CD4-positive, alpha-beta T cell (primary cell): ENCODE data around the gene ATP8A1. TPM values are rescaled to one million over a fixed set of nuclear protein-coding genes. Genes with fewer than 3 reads are reported as not detected.

ENCODE experiments used
- ATAC-seq: fragments of 200-7000 bp; cut with Tn5 transposase; one replicate; pipeline ENCODE4 v1.10.0; 2022; ENCODE audit warnings: mild to moderate bottlenecking; ENCODE audit not compliant: poor library complexity
- CTCF ChIA-PET: fragments of 350-600 bp; sonication (Branson Sonifier 250); formaldehyde crosslinking; loops from one replicate; lab custom pipeline; 2021; ENCODE audit warnings: antibody characterized with exemption, inconsistent platforms; lab: Charles Lee
- POLR2A ChIA-PET: fragments of 350-600 bp; sonication (Branson Sonifier 250); formaldehyde crosslinking; loops from one replicate; lab custom pipeline; 2021; ENCODE audit warnings: antibody characterized with exemption, inconsistent platforms; lab: Charles Lee
- DNase-seq, 14 experiments: peaks; one replicate each; pipeline ENCODE4 v3.0.0-alpha.2; 2013 to 2020; ENCODE audit warnings: mixed read lengths in 2 of 14
- H3K27ac ChIP-seq, 2 donors: one replicate each; pipeline versions ENCODE4 v1.5.1 to v1.7.0; 2013; ENCODE audit warnings: low read length in 2 of 2, low read depth in 1 of 2, mild to moderate bottlenecking in 1 of 2
- H3K27me3 ChIP-seq, 2 experiments: 1 replicate in 1 of 2; 2 replicates in 1 of 2; pipeline versions ENCODE4 v1.6.1 to v1.7.0; 2013; ENCODE audit warnings: low read length in 2 of 2, control low read depth in 1 of 2, mild to moderate bottlenecking in 1 of 2, moderate library complexity in 1 of 2; ENCODE audit not compliant: insufficient read depth in 2 of 2, control insufficient read depth in 1 of 2
- H3K36me3 ChIP-seq: one replicate; pipeline ENCODE4 v1.6.1; 2013; ENCODE audit warnings: low read length, control low read depth; ENCODE audit not compliant: insufficient read depth
- H3K4me1 ChIP-seq: one replicate; pipeline ENCODE4 v1.6.1; 2013; ENCODE audit warnings: low read length, control low read depth; ENCODE audit not compliant: insufficient read depth
- H3K4me3 ChIP-seq: one replicate; pipeline ENCODE4 v1.5.1; 2013; ENCODE audit warnings: mild to moderate bottlenecking, low read length, moderate library complexity
- H3K9me3 ChIP-seq, 2 experiments: 1 replicate in 1 of 2; 2 replicates in 1 of 2; pipeline versions ENCODE4 v1.6.1 to v1.7.0; 2013; ENCODE audit warnings: low read length in 2 of 2, mild to moderate bottlenecking in 2 of 2, control low read depth in 1 of 2, moderate library complexity in 1 of 2; ENCODE audit not compliant: control insufficient read depth in 1 of 2, insufficient read depth in 1 of 2
- H3K27ac Mint-ChIP-seq: one replicate; pipeline ENCODE4 v1.8.0; 2020; ENCODE audit warnings: mixed read lengths
- H3K27me3 Mint-ChIP-seq: one replicate; pipeline ENCODE4 v1.8.0; 2021; ENCODE audit warnings: mixed read lengths
- H3K36me3 Mint-ChIP-seq: one replicate; pipeline ENCODE4 v1.8.0; 2021; ENCODE audit warnings: low read depth, mixed read lengths
- H3K4me1 Mint-ChIP-seq: one replicate; pipeline ENCODE4 v1.8.0; 2021; ENCODE audit warnings: low read depth, mixed read lengths
- H3K4me3 Mint-ChIP-seq: one replicate; pipeline ENCODE4 v1.8.0; 2020; ENCODE audit warnings: mild to moderate bottlenecking, mixed read lengths
- H3K9me3 Mint-ChIP-seq: one replicate; pipeline ENCODE4 v1.8.0; 2020; ENCODE audit warnings: mixed read lengths
- intact Hi-C, 2 experiments: fragments of 100-400 bp; cut with DNase I in 1 of 2; cut with micrococcal nuclease in 1 of 2; formaldehyde crosslinking; loops; one replicate each; pipeline versions ENCODE4 v1.15.1 to v1.9.0; 2023 to 2025; cut with DNase I, micrococcal nuclease
- total RNA-seq, 174 experiments: library from RNA in 2 of 174; stranded (reverse) in 2 of 174; gene quantifications; one replicate each; pipeline ENCODE4 v1.2.3 and lab custom pipeline; 2021 to 2026
- TF ChIP-seq, protein P1 (sequence below): fragments of 200-600 bp; IDR thresholded peaks from one replicate; pipeline ENCODE4 v1.8.0; 2022; ENCODE audit warnings: antibody characterized with exemption, mild to moderate bottlenecking

The ATP8A1 gene
- total RNA-seq, 2 experiments from 2014 or later, result 44.9 to 45.5 TPM

DNA sequence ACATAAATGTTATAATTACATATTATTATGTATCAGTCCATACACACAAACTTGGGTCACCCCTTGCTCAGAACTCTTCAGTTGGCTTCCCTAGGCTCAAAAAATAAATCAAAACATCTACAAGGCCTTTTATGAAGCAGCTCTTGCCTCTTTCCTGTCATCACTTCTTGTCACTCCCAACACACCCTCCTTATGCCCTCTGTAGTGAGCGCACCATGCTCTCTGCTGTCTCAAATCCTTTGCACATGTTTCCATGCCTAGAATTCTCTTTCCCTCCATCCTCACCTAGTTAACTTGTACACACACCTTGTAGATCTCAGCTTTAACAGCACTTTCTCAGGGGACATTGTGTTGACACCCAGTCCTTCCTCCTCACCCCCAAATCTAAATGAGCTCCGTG, 53.0 kb downstream of the ATP8A1 start:
- Mint-ChIP-seq H3K4me3 (no peak overlapping the region), H3K27me3 (no peaks in the 10 kb centered on the region), H3K4me1 (no peaks in the 10 kb centered on the region), H3K36me3 (peaks cover 27% of the 10 kb centered on the region), H3K9me3 (no peaks in the 10 kb centered on the region), H3K27ac (no peak overlapping the region)
- peaks cover 7% of the 10 kb centered on the region for H3K36me3 ChIP-seq
- H3K4me3 ChIP-seq, result no peak overlapping the region
- TF ChIP-seq, protein P1, sequence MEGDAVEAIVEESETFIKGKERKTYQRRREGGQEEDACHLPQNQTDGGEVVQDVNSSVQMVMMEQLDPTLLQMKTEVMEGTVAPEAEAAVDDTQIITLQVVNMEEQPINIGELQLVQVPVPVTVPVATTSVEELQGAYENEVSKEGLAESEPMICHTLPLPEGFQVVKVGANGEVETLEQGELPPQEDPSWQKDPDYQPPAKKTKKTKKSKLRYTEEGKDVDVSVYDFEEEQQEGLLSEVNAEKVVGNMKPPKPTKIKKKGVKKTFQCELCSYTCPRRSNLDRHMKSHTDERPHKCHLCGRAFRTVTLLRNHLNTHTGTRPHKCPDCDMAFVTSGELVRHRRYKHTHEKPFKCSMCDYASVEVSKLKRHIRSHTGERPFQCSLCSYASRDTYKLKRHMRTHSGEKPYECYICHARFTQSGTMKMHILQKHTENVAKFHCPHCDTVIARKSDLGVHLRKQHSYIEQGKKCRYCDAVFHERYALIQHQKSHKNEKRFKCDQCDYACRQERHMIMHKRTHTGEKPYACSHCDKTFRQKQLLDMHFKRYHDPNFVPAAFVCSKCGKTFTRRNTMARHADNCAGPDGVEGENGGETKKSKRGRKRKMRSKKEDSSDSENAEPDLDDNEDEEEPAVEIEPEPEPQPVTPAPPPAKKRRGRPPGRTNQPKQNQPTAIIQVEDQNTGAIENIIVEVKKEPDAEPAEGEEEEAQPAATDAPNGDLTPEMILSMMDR, result no peak
- CTCF ChIA-PET, result no interaction called here
- ATAC-seq, result no peak
- DNase-seq, result no peak
- intact Hi-C loops, result no loop called here
- H3K4me1 ChIP-seq, result no peaks in the 10 kb centered on the region
- no peaks in the 10 kb centered on the region for H3K27me3 ChIP-seq
- no peak overlapping the region for H3K27ac ChIP-seq
- POLR2A ChIA-PET, result no interaction called here
- no peaks in the 10 kb centered on the region for H3K9me3 ChIP-seq

DNA sequence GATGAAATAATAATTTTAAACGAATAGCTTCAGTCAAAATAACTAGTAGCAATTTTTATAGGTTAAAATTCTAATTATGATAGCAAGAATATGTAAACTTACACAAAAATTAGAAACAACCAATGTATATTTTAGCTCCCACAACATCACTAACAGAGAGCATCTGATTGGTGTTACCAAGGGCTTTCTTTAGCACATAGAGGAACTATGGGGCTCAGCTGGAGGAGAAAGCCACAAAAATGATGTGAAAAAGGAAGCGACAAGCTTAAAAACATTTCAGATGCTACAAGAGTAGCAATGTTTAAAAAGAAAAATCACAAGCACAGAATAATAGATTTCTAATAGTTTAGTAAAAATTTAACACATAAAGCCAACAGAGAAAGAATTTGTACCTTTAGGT, 56.3 kb downstream of the ATP8A1 start:
- Mint-ChIP-seq H3K4me3 (no peak overlapping the region), H3K4me1 (no peaks in the 10 kb centered on the region), H3K9me3 (no peaks in the 10 kb centered on the region), H3K27me3 (no peaks in the 10 kb centered on the region), H3K27ac (no peak overlapping the region), H3K36me3 (peaks cover 22% of the 10 kb centered on the region)
- Histone ChIP-seq H3K4me1 (no peaks in the 10 kb centered on the region), H3K27me3 (no peaks in the 10 kb centered on the region), H3K27ac (no peak overlapping the region), H3K9me3 (no peaks in the 10 kb centered on the region), H3K4me3 (no peak overlapping the region), H3K36me3 (peaks cover 6% of the 10 kb centered on the region)
- DNase-seq (no peak), ATAC-seq (no peak)
- ChIA-PET CTCF (interaction anchor here (1.3 kb wide), 1 partner anchor 10 kb away, joined by 3 read pairs; no protein-coding TSS in a partner anchor), POLR2A (no interaction called here)
- intact Hi-C loops, result no loop called here
- TF ChIP-seq, protein P1, result no peak

DNA sequence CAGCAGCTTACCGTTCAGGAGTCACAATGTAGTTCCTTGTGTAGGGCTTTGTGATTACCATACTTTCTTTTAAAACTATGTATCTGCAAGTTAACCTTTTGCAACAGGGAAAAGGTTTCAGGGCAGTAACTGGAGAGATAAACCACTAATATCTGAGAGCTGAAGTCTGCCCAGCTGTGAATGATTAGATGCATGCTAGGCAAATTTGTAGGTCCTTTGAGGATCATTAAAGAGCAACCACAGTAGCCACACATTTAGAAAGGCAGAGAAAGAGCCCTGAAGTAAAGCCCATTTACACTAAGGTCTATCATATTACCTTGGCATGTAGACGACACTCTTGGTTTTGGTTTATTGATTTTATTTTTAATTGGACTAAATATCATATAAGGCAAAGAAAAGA, 60.0 kb downstream of the ATP8A1 start:
- Mint-ChIP-seq H3K27me3 (no peaks in the 10 kb centered on the region), H3K4me1 (no peaks in the 10 kb centered on the region), H3K4me3 (no peak overlapping the region), H3K9me3 (no peaks in the 10 kb centered on the region), H3K36me3 (peaks cover 13% of the 10 kb centered on the region), H3K27ac (no peak overlapping the region)
- Histone ChIP-seq H3K4me3 (no peak overlapping the region), H3K4me1 (no peaks in the 10 kb centered on the region), H3K27me3 (no peaks in the 10 kb centered on the region), H3K9me3 (no peaks in the 10 kb centered on the region), H3K36me3 (no peaks in the 10 kb centered on the region), H3K27ac (no peak overlapping the region)
- TF ChIP-seq, protein P1, result no peak
- ATAC-seq (no peak), DNase-seq (no peak)
- ChIA-PET CTCF (no interaction called here), POLR2A (interaction anchor here (1.5 kb wide), 1 partner anchor 60 kb away, joined by 4 read pairs; the partner anchor contains the start of gene ATP8A1)
- intact Hi-C loops, result no loop called here
